ENCODE results near the gene ATF2.

The ATF2 gene, protein sequence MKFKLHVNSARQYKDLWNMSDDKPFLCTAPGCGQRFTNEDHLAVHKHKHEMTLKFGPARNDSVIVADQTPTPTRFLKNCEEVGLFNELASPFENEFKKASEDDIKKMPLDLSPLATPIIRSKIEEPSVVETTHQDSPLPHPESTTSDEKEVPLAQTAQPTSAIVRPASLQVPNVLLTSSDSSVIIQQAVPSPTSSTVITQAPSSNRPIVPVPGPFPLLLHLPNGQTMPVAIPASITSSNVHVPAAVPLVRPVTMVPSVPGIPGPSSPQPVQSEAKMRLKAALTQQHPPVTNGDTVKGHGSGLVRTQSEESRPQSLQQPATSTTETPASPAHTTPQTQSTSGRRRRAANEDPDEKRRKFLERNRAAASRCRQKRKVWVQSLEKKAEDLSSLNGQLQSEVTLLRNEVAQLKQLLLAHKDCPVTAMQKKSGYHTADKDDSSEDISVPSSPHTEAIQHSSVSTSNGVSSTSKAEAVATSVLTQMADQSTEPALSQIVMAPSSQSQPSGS

DNA sequence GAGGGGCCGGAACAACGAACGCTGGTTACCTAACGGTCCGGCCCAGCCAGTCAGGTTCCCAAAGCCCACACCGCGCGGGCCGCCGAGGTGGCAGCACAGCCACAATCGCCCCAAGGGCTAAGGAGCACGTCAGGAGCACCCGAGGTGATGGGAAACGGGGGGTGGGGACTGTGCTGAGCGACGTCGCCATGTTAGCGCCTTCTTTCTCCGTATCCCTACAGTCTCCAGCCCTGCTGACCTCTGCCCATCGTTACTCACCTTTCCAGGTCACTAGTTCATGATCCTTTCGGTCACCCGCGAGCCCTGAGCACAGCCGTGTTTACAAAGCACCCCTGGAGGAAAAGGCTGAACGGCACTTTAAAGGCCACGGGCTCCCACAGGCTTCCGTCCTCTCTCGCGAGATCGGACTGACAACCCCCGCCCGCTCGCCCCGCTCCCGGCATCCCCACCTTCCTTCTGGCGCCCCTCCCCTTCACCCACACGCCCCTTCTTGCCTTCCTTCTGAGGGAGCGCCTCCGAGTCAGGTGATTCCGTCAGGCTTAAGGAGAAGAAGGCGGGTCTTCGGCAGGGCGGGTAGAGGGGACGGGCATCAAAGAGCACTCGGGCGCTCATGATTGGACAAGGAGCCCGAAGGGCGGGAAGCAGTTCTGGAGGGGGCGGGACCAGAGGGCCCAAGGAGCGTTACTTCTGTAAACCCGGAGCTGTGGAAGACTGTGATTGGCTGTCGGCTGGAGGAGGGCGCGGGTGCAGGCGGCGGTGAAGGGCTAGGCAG lies at the start of gene ATF2:
TSS of gene ATF2 (minus strand) at position 412 of the 772 bp plus-strand sequence. CDS start 31,760 bp downstream, outside the sequence.
- DNase-seq, result peak; percentile 100

- no peak for DNase-seq
Measured at GRCh38 chr2:175207741-175208438, 39.9 kb upstream of the ATF2 start.

- DNase-seq, result no peak
Measured at GRCh38 chr2:175206866-175207265, 38.9 kb upstream of the ATF2 start.

DNA sequence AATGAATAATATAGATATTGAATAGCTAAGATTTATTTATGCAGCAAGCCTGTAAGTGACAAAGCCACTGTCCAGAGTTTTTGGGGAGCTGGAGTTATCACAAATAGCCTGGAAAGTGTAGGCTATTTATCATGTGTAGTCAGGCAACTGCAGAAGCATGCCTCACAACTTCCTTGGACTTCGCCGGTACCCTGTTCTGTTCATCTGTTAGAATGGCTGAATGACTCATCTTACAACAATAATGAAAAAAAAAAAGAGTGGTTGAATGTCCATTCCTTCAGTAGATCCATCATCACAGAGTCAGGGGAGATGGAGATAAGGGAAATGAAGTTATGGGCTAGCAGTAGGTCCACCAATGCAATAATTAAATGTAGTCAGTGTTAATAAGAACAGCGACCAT lies 37.5 kb upstream of the ATF2 start:
- no peak for DNase-seq

DNA sequence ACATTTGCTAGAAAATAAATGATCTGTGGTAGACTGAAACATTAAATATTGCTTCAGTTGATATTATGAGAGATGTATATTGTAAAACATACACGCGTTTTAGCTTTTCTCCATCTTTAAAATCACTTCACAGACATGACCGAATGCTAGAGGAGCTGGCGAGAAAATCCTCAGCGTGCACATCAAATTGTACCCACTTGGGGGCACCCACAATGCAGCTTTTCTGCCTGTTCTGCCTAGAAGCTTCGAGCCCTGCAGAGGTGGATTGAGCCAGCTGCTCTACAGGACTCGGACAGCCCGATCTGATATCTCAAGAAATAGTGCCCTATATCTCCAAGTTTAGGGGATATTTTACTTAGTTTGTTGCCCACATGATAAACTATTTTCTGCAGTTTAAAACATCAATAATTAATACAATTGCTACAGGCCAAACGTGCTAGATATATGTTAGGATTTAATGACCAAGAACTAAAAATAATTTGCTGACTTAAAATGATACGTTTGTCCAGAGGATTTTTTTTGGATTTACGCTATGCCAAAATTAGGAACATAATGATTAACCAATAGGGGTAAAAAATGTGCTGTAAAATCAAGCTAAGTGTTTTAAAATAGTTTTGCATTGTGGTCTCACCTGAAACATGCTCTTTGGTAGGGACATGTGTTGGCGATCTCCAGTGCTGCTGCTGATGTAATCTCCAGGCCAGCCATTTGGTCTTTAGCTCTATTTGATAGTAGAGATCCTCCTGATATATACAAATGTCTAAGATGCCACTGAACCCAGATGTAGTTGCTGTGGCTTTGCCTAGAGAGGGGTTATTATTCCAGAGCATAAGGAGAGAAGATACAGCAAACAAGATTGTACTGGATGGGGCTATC lies 35.9 kb upstream of the ATF2 start:
- peak; percentile 85 for DNase-seq

- DNase-seq, result no peak
Measured at GRCh38 chr2:175195012-175195411, 27.0 kb upstream of the ATF2 start.

GRCh38 chr2:175188761-175189160 lies 20.8 kb upstream of the ATF2 start:
- no peak for DNase-seq

DNA sequence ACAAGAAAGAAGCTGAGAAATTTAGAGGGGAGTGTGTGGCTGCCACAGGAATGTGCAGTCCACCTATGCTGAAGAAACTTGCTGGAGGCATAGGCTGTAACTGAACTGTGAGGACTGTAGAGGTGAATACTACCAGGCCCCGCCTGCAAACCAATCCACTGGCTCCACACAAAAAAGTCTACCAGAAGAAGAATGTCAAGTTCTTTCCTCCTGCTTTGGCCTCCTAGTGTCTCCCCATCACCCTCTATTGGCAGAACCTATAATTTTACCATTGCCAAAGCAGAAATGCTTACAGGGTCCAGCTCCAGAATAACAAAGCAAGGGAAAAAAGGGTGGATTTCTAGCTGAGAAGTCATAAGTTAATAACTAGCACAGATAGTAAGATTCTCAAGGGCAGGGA lies 19.4 kb upstream of the ATF2 start:
- DNase-seq, result peak; percentile 91

GRCh38 chr2:175183674-175184073 lies 15.7 kb upstream of the ATF2 start:
- DNase-seq, result no peak

DNA sequence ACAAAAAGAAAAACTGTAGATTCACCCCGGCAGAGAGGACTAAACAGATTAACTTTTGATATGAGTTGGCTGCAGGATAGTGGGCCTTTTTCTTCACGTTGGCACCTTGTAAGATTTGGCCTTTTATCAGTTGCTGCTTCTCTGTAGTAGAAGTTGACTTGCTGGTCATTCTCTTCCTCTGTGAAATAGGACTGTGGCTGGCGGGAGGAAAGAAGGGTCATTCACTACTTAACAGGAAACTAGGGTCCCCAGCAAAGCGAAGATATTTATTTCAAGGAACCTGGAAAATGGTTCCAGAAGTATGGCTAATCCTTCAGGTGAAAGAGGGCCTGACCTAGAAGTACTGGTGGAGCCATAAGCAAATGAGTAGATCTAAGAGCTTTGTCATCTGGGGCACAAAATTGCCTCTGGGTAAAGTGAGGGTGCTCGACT lies 13.9 kb upstream of the ATF2 start:
- no peak for DNase-seq

GRCh38 chr2:175181104-175181876 lies 13.3 kb upstream of the ATF2 start, which contains the start of gene ATP5MC3:
ATP5MC3 (minus strand) TSS chr2:175181710; CDS start chr2:175181393, 317 bp downstream.
- peak; percentile 97 for DNase-seq

DNA sequence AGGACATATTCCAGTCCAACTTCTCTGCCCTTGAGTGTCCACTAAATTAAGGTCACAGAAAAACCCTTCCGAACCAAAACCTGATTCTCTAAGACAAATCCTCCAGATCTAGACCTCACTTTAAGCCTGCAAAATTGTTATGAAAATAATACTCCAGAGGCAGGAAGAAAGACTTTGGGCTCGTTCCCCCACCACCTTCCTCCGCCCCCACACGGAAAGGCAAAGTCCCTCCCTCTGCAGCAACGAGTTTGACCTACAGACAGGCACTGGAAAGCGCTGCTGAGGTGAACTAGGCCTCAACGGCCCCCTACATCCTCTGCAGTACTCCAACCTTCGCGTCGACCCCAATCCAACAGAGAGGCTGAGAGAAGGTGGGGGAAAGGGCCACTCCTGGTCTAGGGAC lies 12.7 kb upstream of the ATF2 start:
- DNase-seq, result peak; percentile 75

GRCh38 chr2:175176624-175177023 lies 8.6 kb upstream of the ATF2 start:
- DNase-seq, result no peak

DNA sequence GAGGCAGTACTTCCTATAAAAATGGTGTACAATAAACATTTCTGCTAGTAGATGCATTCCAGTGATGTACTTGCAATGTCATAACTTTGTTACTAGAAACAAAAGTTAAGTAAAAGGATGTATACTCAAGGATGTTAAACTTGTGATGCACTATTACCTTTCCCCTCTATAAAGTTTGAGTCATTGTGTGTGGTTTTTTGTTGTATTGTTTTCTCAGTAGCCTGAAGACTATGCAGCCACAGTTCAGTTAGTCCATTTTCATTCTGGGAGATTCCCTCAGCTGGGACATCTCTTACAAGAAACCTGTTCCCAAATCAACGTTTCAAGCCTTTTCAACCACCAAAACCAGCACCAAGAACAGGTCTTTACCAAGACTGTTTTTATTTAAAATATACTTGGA lies 7.9 kb upstream of the ATF2 start:
- DNase-seq, result no peak

DNA sequence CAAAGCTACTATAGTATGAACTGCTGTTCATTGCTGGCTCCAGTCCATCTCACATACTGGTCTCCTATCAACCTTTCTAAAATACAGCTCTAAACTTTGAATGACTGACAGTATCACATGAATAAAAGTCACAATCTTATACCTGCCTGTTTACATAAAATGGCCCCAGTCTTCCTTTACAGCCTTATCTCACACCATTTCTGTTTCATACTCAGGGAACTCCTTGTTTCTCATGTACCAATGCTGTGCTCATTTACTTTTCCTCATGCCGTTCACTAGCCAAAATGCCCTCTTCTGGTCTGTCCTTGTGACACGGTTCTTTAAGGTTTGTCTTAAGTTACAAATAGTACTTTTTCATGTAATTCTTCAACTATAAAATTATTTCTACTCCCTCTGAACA lies 7.3 kb upstream of the ATF2 start:
- DNase-seq, result no peak

DNA sequence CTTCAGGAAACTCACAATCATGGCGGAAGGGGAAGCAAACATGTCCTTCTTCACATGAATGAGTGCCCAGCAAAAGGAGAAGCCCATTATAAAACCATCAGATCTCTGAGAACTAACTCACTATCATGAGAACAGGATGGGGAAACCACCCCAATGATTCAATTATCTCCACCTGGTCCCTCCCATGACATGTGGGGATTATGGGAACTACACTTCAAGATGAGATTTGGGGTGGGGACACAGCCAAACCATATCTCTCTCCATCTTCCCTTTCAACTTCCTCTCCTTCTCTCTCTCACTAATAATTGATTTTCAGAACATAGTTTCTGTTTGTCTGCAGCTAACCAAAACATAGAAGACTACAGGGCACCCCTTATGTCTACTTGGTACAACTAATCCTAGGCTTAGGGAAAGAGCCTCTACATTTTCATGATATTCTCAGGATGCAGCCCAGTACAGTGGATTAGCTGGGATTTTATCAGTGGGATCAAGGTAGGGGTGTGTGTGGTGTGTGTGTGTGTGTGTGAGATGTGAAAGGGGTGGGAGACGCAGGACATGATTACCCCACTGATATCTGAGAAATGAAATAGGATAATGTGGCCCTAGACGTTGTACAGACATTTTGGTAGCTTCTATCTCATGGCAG lies 2.8 kb upstream of the ATF2 start:
- no peak for DNase-seq

DNA sequence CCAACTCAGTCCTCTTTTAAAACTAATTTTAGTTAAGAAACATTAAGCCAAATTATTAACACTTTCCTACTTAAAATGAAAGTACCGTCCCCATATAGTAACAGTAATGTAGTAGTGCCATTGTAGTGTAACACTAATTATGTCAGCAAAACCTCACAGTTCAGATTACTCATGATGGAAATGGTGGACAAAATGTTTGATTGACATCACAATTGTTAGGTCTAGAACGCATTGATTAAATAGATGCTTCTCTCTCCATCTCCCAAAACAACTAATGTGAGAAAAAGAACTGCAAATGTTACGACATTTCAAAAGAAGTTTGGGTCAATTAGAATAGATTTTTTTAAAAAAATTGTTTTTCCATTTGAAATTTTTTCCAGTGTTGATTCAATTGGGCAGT lies 1.2 kb upstream of the ATF2 start:
- DNase-seq, result no peak

DNA sequence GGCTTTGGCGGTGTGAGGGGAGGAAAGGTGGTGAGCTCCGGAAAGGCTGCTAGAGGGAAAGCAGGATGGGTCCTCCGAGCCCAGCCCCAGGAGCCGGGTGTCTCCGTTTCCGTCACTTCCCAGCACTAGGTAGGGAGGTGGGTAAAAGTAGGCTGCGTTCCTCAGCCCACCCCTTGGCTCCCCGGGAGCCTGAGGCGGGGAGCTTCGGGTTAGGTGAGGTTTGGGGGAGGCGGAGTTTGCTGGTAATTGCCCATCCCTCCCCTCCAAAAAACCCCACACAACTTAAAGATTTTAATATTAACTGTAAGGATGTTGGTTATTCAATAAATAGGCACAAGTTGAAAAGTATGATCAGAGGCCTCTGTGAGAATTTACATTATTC lies 552 bp upstream of the ATF2 start:
- no peak for DNase-seq

- DNase-seq, result no peak
Measured at GRCh38 chr2:175167076-175167791, 769 bp downstream of the ATF2 start.

DNA sequence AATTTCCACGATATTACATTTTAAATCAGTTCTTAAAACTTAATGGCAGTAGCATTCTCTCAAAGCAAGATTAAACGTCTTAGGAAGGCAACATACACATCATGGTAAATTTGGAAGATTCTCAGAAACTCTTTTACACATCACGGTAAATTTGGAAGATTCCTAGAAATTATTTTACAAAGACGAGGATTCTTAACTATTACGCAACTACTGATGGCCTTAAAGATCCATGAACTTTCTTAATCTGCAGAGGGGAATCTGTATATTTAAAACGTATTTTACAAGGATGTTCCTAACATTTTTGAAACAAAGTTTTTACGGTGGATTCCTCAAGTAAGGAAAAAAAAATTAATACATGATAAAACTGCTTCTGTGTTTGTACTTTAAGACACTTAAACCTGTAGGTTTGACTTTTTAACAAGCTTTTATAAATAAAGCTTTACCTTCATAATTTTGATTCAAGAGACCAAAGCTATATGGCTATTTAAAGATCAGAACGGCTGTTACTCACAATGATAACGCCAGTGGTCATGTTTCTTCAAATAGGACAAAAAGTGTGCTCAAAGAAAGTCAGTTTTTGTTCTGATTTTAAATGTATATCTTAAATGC lies 1.7 kb downstream of the ATF2 start:
- DNase-seq, result no peak
